Transverse colon (tissue), 4 donors: ENCODE measurements around the gene ROBO1.

ENCODE experiments used
- POLR2A ChIP-seq: fragments of 450-650 bp; IDR thresholded peaks from one replicate; pipeline ENCODE4 v1.6.1; 2016; ENCODE audit warnings: antibody characterized with exemption, mild to moderate bottlenecking, moderate library complexity
- POLR2AphosphoS5 ChIP-seq, 3 donors: sonication (generic); formaldehyde crosslinking; IDR thresholded peaks; one replicate each; pipeline ENCODE4 v1.6.1; 2016; ENCODE audit warnings: antibody characterized with exemption in 3 of 3
- TF ChIP-seq, protein P1 (sequence below), 5 experiments: fragments of 200-600 bp in 3 of 5; fragments of 450-650 bp in 2 of 5; sonication (generic) in 3 of 5; IDR thresholded peaks; 1 replicate in 2 of 5; 2 replicates in 3 of 5; pipeline ENCODE4 v1.5.1; 2016 to 2017; ENCODE audit warnings: antibody characterized with exemption in 5 of 5, inconsistent platforms in 3 of 5, mild to moderate bottlenecking in 2 of 5, moderate library complexity in 1 of 5

DNA sequence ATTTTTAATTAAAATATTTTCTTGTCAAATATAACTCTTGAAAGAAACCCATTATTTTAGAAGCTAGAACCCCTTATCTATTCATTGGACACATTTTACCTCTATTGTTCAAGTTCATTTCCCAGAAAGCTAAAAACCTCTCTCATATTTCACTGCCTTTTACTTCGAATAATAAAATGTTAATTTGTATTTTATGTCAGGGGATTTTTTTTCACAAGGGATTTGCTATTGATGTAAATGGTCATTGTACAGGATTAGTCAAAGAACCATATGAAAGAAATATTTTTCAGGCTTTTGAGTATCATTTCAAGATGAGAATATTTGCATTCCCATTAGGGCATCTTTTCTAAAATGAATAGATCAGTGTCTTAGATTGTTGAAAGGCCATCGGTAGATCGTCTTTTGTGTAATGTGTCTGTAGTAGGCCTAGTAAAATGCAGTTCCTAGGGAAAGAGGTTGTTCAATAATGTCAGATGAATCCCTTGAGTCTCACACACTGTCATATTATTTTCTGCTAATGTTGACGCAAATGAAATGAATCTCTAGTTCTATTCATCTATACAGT lies 114.5 kb downstream of the ROBO1 start:
- no peak for TF ChIP-seq POLR2AphosphoS5 (IDR thresholded peaks at IDR 0.05)
- TF ChIP-seq POLR2A = no peak
- TF ChIP-seq, protein P1, sequence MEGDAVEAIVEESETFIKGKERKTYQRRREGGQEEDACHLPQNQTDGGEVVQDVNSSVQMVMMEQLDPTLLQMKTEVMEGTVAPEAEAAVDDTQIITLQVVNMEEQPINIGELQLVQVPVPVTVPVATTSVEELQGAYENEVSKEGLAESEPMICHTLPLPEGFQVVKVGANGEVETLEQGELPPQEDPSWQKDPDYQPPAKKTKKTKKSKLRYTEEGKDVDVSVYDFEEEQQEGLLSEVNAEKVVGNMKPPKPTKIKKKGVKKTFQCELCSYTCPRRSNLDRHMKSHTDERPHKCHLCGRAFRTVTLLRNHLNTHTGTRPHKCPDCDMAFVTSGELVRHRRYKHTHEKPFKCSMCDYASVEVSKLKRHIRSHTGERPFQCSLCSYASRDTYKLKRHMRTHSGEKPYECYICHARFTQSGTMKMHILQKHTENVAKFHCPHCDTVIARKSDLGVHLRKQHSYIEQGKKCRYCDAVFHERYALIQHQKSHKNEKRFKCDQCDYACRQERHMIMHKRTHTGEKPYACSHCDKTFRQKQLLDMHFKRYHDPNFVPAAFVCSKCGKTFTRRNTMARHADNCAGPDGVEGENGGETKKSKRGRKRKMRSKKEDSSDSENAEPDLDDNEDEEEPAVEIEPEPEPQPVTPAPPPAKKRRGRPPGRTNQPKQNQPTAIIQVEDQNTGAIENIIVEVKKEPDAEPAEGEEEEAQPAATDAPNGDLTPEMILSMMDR (IDR thresholded peaks at IDR 0.05) = no peak
